LNCaP clone FGC (cell line): ENCODE data around the gene PPP1CA.

Source experiments
- DNase-seq: peaks from one replicate; pipeline ENCODE4 v3.0.0-alpha.2; 2011; ENCODE audit warnings: low read depth
- H3K4me3 ChIP-seq: 2 replicates; pipeline ENCODE4 v1.5.1; 2011; ENCODE audit warnings: mild to moderate bottlenecking, low read depth, low read length, control low read depth
- CTCF ChIP-seq: IDR thresholded peaks from 2 replicates; pipeline ENCODE4 v1.5.1; 2012; ENCODE audit warnings: mild to moderate bottlenecking; ENCODE audit not compliant: control insufficient read depth, insufficient read depth; ENCODE audit errors: extremely low read depth

Gene PPP1CA

GRCh38 chr11:67392183-67392715 lies 9.4 kb downstream of the PPP1CA start:
- no peak for DNase-seq
- H3K4me3 ChIP-seq, result peak overlapping the region; percentile 96
- no peak for TF ChIP-seq CTCF

- peak within 1 kb of the TSS; percentile 96 for H3K4me3 ChIP-seq
- TF ChIP-seq CTCF, result no peak
- DNase-seq, result peak; percentile 76
Measured at GRCh38 chr11:67391304-67392182, 10.1 kb downstream of the PPP1CA start, which contains the start of gene RAD9A. TSS of gene RAD9A (plus strand) at chr11:67391986. CDS start at chr11:67392045, 59 bp downstream.

GRCh38 chr11:67390947-67391303 lies 10.7 kb downstream of the PPP1CA start:
- no peak for TF ChIP-seq CTCF
- DNase-seq, result no peak
- H3K4me3 ChIP-seq, result peak overlapping the region; percentile 96

GRCh38 chr11:67389477-67389876 lies 12.2 kb downstream of the PPP1CA start:
- TF ChIP-seq CTCF, result peak; percentile 29; the same call in 1 of the 2 replicates
- DNase-seq, result no peak
- no peak overlapping the region for H3K4me3 ChIP-seq

- no peak for DNase-seq
- no peak for TF ChIP-seq CTCF
- no peak overlapping the region for H3K4me3 ChIP-seq
Measured at GRCh38 chr11:67387518-67387917, 14.1 kb downstream of the PPP1CA start.

GRCh38 chr11:67387069-67387468 lies 14.6 kb downstream of the PPP1CA start:
- no peak overlapping the region for H3K4me3 ChIP-seq
- TF ChIP-seq CTCF, result no peak
- DNase-seq, result no peak

GRCh38 chr11:67384851-67385366 lies 16.7 kb downstream of the PPP1CA start:
- DNase-seq, result no peak
- no peak overlapping the region for H3K4me3 ChIP-seq
- TF ChIP-seq CTCF, result no peak
